Measurements from ENCODE around the gene RGS10. TPM values are rescaled to one million over a fixed set of nuclear protein-coding genes. Genes with fewer than 3 reads are reported as not detected.

The RGS10 gene
- total RNA-seq, 2 donors from 2014 or later: 7.8 to 10.8 TPM

DNA sequence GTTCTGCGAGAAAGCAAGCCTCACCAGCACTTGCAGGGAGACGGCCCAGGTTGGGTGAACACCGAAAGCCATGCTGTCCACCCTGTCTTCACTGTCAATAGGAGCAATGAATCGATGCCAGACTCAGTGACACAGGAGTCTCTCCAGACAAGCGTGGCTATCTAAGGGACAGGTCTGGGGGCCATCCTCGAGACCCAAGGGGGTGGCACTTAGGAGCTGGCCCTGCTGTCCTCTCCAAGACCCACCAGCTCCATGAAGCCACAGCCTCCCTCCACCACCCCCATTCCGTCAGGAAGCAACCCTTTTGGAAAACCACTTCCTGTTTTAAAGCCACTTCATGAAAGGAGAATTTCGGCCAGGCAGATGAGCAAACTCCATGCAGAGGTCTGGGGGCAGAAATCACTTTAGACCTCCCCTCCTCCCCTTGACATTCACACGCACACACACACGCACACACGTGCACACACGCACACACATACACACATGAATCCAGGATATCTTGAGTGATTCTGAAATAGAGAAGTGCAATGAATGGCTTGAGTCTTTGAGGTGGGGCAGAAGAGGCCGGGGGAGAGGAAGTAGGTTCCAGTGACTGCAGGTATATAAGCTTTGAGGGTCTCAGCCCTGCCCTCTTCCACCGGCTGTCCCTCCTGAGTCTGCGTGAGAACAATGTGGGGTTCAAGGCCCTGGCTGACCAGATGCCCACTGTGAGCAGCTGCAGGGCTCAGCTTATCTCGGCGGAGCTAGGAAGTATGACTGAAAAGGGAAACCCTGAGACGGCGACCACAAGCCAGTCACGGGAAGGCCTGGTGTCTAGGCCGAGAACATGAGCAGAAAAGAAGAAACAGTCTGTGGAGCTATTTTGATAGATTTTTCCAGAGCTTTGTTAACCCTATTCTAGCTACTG, 25.0 kb downstream of the RGS10 start:
- H3K4me1 ChIP-seq: peaks cover 0 to 19% of the 10 kb centered on the region in 2 donors
- H3K9me3 ChIP-seq: no peaks in the 10 kb centered on the region
- no peaks in the 10 kb centered on the region for H3K27me3 ChIP-seq
- H3K4me3 ChIP-seq: no peak overlapping the region
- no peaks in the 10 kb centered on the region for H3K36me3 ChIP-seq
- TF ChIP-seq, protein P1, sequence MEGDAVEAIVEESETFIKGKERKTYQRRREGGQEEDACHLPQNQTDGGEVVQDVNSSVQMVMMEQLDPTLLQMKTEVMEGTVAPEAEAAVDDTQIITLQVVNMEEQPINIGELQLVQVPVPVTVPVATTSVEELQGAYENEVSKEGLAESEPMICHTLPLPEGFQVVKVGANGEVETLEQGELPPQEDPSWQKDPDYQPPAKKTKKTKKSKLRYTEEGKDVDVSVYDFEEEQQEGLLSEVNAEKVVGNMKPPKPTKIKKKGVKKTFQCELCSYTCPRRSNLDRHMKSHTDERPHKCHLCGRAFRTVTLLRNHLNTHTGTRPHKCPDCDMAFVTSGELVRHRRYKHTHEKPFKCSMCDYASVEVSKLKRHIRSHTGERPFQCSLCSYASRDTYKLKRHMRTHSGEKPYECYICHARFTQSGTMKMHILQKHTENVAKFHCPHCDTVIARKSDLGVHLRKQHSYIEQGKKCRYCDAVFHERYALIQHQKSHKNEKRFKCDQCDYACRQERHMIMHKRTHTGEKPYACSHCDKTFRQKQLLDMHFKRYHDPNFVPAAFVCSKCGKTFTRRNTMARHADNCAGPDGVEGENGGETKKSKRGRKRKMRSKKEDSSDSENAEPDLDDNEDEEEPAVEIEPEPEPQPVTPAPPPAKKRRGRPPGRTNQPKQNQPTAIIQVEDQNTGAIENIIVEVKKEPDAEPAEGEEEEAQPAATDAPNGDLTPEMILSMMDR (IDR thresholded peaks at IDR 0.05): no peak
- H3K27ac ChIP-seq: no peak overlapping the region
- no peak for DNase-seq (ENCODE audit: low spot score)

GRCh38 chr10:119516381-119517234, 25.9 kb downstream of the RGS10 start:
- Histone ChIP-seq H3K27me3 (no peaks in the 10 kb centered on the region), H3K4me1 (peaks cover 0 to 19% of the 10 kb centered on the region in 2 donors), H3K27ac (no peak overlapping the region), H3K36me3 (no peaks in the 10 kb centered on the region), H3K4me3 (no peak overlapping the region), H3K9me3 (no peaks in the 10 kb centered on the region)
- TF ChIP-seq, protein P1 (IDR thresholded peaks at IDR 0.05): no peak
- DNase-seq (ENCODE audit: low spot score): no peak

- H3K36me3 ChIP-seq: no peaks in the 10 kb centered on the region
- no peak overlapping the region for H3K27ac ChIP-seq
- H3K27me3 ChIP-seq: no peaks in the 10 kb centered on the region
- no peak overlapping the region for H3K4me3 ChIP-seq
- no peaks in the 10 kb centered on the region for H3K9me3 ChIP-seq
- TF ChIP-seq, protein P1 (IDR thresholded peaks at IDR 0.05): no peak
- H3K4me1 ChIP-seq: peaks cover 0 to 19% of the 10 kb centered on the region in 2 donors
- DNase-seq (ENCODE audit: low spot score): no peak
These were observed 26.9 kb downstream of the RGS10 start for GRCh38 chr10:119515511-119516045.

GRCh38 chr10:119514819-119515218, 27.7 kb downstream of the RGS10 start:
- TF ChIP-seq, protein P1 (IDR thresholded peaks at IDR 0.05): no peak
- no peak for DNase-seq (ENCODE audit: low spot score)
- H3K9me3 ChIP-seq: no peaks in the 10 kb centered on the region
- no peaks in the 10 kb centered on the region for H3K36me3 ChIP-seq
- H3K4me1 ChIP-seq: peaks cover 0 to 24% of the 10 kb centered on the region in 2 donors
- H3K4me3 ChIP-seq: no peak overlapping the region
- no peaks in the 10 kb centered on the region for H3K27me3 ChIP-seq
- no peak overlapping the region for H3K27ac ChIP-seq

DNA sequence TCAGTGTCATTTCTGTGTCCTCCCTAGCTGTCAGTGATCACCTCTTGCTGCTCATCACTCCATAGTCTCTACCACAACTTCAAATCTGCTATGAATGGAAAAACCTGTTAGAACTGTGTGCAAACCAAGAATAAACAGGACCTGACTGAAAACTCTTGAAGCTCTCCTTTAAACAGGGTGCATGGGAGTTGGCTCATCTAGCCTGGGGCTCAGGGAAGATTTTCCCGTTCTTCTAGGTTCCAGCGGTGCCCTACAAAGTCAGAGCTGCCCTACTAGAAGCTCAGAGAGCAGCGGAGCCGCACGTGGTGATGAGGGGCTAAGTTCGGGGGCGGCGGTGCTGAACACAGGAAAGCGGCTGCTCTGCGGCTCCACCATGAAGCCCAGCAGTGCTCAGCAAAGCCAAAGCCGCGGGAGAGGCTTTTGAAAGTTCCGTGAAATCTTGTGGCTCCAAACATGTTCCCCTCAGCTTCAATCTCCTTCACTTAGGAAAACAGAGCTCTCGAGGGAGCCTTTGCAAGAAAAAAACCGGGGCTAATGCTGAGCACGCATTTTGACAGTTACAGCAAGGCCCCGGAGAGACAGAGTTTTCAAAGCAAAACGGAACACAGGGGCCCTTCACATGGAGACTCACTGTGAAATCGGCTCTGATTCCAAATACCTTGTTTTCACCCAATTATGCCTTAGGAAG, 30.5 kb downstream of the RGS10 start:
- Histone ChIP-seq H3K4me1 (peaks cover 0 to 22% of the 10 kb centered on the region in 2 donors), H3K36me3 (no peaks in the 10 kb centered on the region), H3K4me3 (no peak overlapping the region), H3K9me3 (no peaks in the 10 kb centered on the region), H3K27me3 (no peaks in the 10 kb centered on the region), H3K27ac (no peak overlapping the region)
- TF ChIP-seq, protein P1 (IDR thresholded peaks at IDR 0.05): no peak
- no peak for DNase-seq (ENCODE audit: low spot score)

Data from right atrium auricular region (tissue), 2 donors.